ENCODE data around the gene GRIN2B.

Gene GRIN2B

DNA sequence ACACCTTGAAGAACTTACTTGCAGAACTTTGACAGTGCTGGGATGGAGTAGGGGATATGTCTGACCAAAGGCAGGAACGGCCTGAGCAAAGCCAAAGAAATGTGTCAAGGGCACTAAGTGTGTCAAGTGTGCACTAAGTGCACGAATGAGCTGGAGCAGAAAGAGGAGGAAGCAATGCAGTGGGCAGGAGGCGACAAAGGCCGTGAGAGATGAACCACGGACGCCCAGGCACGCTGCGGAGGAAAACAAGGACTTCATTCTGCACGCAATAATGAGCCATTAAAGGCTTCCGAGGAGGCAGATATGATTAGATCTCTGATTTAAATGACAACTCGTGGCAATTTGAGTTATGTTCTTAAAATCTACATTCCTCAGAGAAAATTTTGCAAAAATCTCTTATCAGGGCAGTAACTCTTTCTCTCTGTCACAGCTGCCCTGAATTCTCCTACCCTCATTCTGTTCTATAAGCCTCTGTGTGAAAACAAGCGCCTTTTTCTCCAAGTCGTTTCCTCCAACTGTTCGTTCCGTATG is 25.3 kb downstream of the GRIN2B start:
- DNase-seq = no peak

DNA sequence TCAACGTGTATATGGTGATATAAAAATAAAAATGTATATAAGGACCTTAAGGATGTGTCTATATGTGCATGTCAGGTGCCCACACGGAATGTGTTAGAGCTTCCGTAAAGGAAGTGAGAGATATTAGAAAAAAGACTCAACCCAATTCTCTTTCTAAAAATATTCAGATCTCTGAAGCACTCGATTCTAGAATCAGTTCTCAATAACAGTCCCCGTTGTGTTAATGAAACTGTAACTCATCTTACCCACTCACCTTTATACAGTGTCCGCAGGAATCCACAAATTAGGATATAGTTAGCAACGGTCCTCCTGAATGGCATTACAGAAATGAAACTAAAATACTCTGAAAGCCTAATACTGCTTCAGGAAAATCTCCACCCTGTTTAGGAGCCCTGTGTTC is 29.3 kb downstream of the GRIN2B start:
- no peak for DNase-seq

DNA sequence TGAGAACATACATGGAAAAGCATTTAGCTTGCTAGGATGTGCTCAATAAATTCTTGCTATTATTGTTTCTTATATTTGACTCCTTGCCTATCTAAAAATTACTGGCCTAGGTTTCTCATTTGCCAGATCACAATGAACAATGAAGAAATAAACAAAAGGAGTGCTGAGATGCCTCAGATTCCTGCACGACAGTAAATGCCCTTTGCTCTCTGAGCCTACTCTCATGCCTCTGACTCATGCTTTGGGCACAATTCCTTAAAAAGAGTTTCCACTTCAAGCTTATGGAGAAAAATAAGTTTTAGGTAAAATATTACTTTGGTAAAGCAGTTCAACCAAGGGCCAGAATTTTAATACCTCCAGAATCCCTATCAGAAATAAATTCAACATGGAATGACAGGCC is 30.9 kb downstream of the GRIN2B start:
- DNase-seq = no peak

DNA sequence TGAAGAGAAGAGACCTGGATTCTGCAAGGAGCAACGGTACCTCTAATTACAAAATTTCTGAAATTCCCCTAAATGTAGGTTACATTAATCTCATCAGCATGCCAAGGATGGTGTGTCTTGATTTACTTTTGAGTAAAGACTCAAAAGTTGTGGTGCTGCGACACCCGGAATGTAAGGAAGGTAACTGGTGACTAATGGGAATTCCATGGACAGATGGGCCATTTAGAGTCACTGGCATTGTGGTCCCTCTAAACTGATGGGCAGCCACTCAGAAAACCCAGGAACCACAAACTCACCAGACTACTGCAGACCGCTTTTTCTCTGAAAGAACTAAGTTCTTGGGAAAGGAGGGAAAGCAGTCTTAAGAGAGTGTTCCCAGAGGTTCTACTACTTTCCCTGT is 32.8 kb downstream of the GRIN2B start:
- DNase-seq = no peak

DNA sequence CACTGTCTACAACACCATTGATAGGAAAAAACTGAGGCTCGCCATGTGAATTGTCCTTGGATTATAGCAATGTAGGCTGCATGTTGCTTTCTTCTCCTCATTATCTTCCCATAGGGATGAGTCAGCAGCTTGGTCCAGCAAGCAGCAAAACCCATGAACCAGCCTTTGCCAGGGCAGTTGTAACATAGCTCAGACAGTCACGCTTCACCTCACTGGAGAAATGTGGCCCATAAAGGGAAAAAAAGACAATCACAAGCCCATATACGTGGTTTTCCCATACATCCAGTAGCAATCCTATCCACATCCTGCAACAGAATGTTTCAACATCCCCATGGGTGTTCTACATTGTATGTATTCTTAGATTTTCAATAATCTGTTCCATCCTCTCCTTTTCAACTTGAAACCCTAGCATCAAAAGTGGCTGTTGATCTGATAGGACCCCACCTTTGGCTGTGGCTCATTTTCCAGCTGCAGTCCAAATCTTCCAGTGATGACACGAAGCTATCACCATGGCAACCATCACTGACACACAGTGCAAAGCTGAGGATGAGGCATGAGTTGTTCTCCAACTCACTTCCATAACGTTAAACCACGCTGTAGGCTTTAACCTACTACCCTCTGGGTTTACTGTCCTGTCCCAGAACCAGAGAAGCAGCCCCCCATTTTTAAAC is 34.0 kb downstream of the GRIN2B start:
- DNase-seq = no peak

DNA sequence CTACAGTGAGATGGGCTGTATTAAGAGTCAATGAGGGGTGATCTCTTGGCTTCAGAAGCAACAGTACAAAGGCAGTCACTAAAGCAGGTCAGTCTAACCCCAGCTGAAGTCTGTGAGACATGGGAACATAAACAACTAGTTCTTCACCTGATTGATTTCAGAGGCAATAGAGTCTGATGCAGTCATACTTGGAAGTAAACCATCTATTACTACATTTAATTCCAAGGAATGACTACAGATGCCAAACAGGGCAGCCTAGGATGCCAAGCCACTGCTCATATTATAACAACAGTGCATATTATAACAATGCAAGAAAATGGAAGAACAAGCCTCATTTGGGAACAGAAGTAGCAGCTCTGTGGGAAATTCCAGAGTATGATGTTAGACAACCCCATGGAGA is 35.8 kb downstream of the GRIN2B start:
- DNase-seq = no peak

DNA sequence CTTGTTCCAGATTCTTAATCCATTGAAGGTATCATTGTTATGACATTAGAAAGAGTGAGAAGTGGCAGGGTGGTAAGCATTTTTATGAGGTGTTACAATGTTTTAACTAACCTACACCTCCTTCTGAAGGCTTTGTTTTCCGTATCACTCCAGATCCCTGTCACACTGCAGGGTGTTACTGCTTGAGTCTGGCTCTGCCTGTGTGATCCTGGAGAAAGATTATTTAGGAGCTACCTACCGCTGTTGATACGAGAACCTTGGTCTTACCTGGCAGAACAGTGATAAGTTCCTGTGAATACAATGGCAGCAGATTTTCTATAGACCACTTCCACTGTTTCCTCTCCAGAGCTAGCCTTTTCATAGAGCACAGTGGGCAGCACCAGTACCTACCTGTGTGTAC is 36.2 kb downstream of the GRIN2B start:
- DNase-seq = no peak

DNA sequence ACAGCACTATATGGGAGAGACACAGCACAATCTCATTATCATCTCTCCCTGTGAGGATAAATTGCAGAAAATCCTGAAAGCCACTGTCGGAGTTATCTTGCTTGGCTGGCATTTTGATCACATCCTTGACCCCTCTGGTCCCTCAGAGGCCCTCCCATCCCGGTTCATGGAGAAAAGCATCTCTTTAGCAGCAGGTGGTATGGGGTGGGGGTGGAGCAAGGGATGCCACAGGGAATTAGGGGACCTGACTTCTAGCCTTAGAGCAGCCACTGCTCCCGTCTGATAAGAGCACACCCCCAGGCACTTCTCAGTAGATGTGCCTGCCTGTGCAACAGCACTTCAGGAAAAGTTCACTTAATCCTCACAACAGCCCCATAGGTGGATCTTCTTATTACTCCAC is 38.6 kb downstream of the GRIN2B start:
- no peak for DNase-seq

DNA sequence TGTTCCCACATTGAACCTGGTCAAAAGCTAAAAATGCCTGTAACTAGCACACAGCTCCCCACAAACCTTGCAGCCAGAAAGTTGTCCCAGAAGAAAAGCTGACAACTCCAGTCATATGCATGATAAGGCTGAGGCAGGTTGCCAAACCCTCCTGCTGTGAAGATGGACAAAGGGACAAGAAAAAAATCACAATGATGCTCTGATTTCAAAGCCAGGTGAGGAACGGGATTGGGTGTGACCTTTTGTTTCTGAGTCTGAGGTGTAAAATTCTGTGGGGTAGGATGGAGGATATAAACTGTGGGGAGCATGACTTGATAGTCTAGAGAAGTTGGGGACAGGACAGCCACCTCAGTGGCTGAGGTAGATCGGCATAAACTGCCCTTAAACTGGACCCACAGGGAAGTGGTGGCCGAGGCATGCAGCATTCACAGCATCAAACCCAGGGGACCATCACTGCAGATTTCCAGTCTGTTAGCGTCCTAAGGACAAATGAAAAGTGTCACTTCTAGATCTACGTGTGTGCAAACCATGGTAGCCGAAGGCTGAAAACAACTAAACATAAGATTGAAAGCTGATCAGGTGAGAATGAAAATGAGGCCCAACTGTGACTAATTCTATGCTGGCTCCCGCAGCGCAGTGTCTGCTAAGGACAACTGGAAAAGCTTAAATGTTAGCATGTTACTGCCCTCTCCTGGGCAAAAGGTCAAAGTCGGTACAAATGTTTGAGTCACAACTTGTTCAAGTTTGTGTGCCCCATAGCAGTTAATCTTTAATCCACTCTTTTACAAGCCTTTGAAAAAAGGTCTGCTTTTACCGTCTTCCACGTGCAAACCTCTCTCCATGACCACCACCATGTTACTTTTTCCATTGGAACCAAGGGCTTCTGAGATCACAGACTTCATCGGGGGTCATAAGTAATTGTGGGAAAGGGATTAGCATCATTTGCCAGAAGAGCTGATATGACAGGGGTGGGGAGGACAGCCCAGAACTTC is 39.8 kb downstream of the GRIN2B start:
- peak in 1 of 2 donors; percentile 17 for DNase-seq

DNA sequence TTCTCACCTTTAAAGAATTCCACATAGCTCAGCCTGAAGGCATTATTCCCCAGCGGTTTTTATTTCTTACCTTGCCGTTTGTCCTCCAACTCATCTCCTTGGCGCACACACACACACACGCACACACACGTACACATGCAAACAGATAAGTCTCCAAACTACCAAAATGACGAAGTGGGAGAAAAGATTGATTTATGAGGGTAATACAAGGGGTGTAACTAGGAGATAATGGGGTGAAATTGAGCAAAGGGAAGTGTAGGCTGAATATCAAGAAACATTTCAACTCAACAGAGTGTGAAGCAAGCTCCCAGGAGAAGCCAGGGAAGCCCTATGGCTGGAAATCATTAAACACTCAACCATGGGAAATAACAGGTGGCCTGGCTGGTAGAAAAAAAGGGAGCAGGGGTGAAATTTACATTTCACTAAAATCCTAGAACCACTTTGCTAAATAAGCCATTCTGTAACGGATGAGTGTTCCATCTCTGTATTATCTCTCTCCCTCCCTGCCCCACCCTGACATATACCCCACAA is 41.0 kb downstream of the GRIN2B start:
- DNase-seq = no peak

DNA sequence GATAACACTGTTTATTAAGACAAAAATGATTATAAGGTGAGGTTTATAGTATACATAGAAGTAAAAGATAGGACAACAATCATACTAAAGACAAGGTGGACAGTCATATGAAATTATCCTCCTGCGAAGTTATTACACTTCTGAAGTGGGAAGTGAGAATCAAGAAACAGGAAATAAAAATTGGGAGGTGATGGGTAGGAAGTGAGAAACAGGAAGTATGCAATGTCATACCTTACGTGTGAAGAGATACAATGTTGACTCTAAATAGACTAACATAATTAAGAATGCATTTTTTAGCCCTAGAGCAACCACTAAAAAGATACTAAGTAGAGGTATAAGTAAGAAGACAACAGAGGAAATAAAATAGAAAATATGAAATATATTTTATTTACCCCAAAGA is 43.7 kb downstream of the GRIN2B start:
- DNase-seq = peak in 1 of 2 donors; percentile 5

DNA sequence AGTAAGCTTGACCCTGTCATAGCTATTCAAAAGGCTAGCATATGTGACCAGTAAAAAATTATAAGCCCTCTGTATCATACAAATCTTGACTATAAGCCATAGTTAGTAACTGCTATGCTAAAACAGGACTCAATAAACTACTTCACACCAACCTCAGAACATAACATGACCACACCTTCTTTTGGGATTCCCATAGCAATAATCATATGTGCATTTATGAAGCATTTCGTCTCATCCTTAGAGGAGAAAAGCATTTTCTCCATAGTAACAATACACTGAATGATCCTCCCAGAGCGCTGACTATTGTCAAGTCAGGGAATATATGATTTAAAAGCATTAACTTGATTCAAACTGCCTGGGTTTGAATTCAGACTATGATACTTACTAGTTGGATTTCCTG is 46.2 kb downstream of the GRIN2B start:
- no peak for DNase-seq

All from inflammatory macrophage (primary cell).